Gastroesophageal sphincter (tissue), 3 donors: ENCODE data around the gene DHRS4.
"Not testable (repeated sequence)": the region's sequence is repeated elsewhere in the genome, so short reads cannot be mapped to it uniquely, and the experiment has no call there.

Source experiments
- POLR2A ChIP-seq, 2 donors: fragments of 450-650 bp; IDR thresholded peaks; one replicate each; pipeline ENCODE4 v1.6.1; 2017; ENCODE audit warnings: antibody characterized with exemption in 2 of 2, mild to moderate bottlenecking in 2 of 2, moderate library complexity in 1 of 2
- POLR2AphosphoS5 ChIP-seq: sonication (generic); formaldehyde crosslinking; IDR thresholded peaks from one replicate; pipeline ENCODE4 v1.6.1; 2017; ENCODE audit warnings: antibody characterized with exemption
- TF ChIP-seq, protein P1 (sequence below), 4 experiments: fragments of 200-600 bp in 2 of 4; fragments of 450-650 bp in 2 of 4; sonication (generic) in 1 of 4; IDR thresholded peaks; one replicate each; pipeline ENCODE4 v1.5.1; 2017 to 2019; ENCODE audit warnings: antibody characterized with exemption in 4 of 4, mild to moderate bottlenecking in 2 of 4, moderate library complexity in 2 of 4

GRCh38 chr14:23974041-23974440, 20.5 kb downstream of the DHRS4 start:
- TF ChIP-seq POLR2AphosphoS5; POLR2A (IDR thresholded peaks at IDR 0.05): not testable (repeated sequence)
- TF ChIP-seq, protein P1, sequence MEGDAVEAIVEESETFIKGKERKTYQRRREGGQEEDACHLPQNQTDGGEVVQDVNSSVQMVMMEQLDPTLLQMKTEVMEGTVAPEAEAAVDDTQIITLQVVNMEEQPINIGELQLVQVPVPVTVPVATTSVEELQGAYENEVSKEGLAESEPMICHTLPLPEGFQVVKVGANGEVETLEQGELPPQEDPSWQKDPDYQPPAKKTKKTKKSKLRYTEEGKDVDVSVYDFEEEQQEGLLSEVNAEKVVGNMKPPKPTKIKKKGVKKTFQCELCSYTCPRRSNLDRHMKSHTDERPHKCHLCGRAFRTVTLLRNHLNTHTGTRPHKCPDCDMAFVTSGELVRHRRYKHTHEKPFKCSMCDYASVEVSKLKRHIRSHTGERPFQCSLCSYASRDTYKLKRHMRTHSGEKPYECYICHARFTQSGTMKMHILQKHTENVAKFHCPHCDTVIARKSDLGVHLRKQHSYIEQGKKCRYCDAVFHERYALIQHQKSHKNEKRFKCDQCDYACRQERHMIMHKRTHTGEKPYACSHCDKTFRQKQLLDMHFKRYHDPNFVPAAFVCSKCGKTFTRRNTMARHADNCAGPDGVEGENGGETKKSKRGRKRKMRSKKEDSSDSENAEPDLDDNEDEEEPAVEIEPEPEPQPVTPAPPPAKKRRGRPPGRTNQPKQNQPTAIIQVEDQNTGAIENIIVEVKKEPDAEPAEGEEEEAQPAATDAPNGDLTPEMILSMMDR (IDR thresholded peaks at IDR 0.05) = not testable (repeated sequence)
